Stimulated activated CD4-positive, alpha-beta T cell treated with anti-CD3 and anti-CD28 coated beads, Interleukin-4, amount 100 ng/mL, for 24 hours (primary cell): ENCODE data around the gene NRG2.

Experiments
- DNase-seq: peaks from one replicate; pipeline ENCODE4 v3.0.0-alpha.2; 2020

NRG2 gene

DNA sequence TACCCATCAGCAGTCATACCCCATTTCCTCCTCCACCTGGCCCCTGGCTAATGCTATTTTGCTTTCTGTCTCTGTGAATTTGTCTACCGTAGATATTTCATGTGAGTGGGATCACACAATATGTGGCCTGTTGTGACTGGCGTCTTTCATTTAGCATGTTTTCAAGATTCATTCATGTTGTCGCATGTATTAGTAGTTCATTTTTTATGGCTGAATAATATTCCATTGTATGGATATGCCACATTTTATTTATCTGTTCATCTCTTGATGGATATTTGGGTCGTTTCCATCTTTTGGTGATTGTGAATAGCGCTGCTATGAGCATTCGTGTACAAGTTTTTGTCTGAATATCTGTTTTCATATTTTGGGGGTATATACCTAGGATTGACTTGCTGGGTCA lies 213.6 kb downstream of the NRG2 start:
- DNase-seq: no peak

DNA sequence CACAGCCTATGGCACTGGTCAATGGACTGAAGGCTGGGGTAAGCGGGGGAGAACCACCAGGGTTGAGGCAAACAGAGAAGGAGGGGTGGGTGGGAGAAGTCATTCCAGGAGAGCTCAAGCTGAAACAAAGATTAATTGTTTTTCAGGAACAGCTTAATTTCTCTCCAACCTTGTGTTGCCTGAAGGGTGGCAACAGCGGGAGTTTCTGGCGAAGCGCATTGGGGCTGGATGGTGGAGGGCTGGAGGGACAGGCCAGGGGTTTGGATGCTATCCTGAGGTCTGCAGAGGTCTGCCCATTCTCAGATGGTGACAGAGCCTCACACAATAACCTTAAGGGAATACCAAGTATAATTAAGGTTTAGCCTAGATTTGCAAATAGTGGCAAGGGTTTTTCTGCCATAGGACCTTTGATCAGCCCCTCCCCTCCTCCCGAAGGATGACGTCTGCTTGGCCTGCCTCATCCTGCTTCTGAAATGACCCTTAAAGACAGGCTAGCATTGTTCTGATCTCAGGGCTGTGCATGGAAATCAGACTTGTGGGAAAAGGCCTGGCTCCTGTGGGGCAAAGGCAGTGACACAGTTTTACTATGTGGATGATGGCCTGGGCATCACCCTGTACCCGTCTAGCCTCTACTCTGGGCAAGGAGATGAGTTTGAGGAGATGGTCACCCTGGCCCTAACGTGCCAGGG lies 214.7 kb downstream of the NRG2 start:
- no peak for DNase-seq

DNA sequence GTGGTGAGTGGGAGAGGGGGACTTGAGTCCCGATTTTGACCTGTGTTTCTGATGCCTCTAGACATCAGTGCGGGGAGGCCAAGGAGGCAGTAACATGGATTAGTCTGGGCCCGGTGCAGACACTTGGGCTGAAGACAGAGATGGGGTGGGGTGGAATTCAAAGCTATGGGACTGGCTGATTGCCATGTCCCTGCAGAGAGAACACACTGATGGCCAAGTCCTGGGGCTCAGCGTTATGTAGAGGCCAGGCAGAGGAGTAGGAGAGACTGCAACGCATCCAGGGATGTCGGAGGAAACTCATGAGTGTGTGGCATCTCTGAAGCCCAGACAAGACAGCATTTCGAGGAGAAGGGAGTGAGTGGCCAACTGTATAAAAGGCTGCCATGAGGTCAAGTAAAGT lies 217.4 kb downstream of the NRG2 start:
- DNase-seq: no peak

DNA sequence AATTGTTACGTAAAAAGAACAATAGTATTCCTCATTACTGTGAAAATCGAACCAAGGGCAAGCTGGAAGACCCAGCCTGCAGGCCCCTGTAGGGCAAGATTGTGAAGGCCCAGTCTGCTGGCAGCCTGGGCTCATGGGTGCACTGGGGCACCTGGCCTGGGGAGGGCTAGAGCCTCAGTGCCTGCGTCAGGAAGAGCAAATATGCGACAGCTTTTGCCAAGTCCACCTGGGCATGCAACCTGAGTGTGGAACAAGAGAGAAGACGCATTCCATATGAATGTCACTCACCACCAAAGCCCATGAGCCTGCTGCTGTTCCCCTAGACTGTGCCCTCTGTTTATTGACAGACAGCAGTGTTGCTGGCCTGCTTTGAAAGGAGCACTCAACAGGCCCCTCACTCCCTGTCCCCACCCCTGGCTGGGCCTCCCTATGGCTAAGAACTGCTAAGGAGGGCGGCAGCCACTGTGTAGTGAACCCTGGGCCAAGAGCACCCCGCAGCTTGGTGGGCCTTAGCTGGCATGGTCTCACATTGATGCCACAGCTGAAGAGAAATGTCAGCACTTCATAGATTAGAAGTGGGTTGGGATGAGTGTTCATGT lies 219.2 kb downstream of the NRG2 start:
- DNase-seq: no peak

DNA sequence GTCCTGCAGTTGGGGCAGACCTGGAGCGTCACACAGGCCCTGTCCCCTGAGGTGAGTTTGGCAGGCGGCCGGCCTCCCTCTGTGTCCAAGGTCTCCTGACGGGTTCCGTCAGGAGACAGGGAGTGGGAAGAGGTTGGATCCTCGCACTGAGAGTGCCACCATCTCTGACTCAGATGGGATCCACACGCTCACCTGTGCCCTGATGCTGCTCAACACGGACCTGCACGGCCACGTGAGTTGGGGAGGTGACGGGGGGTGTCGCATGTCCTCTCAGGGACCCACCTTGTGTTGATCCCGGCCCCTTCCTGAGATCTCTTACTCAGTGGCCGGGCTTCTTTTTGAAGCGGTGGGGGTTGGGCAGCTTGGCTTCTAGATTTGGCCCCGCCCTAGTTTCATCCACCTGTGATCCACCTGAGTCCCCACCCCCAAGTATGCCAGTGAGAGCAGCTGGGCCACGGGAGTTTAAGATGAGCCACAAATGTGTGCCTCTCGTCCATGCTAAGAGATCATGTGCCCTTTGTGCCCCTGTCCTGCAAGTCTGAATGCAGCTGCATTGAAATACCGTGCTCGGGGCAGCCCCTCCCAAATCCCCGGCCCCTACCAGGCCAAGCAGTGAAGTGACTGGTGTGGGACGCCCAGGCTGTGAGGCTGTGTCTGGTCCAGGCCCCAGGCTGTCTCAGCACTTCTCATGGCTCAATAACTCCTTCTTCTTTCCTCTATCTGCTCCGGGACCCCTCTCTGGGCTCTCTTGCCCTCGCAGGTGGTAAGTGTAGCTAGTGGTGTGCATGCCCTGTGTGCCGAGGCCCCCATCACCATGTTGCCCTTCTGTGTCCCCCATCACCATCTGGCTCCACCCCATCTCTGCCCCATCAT lies 220.3 kb downstream of the NRG2 start:
- DNase-seq: no peak

DNA sequence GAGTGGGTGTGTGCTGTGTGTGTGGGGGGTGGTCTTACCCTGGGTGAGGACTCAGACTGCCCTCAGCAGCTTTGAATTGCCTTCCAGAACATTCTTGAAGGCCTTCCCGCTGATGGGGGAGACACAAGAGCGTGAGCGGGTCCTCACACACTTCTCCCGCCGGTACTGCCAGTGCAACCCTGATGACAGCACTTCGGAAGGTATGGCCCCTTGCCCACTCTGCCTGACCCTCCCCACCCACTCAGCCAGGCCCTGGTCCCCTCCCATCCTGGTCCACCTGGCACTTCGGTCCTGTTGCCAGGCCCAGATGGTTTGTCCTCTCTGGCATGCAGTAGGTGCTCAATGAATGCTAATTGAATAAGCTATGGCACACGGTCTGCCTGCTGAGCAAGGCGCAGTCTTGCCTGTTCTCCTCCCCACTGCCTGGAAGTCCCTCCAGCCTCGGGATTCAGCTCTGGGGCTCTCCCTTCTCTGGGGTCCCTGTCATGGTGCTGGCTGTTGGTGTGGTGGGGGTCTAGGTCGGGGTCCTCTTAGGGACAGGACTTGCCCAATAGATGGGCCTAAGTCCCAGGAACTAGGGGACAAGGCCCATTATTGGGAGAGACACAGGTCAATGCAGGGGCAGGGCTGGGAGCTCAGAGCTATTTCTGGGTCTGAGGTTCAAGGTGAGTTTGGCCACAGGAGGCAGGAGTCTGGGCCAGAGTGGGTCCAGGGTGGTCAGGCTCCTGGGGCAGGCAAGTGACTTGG lies 221.1 kb downstream of the NRG2 start:
- DNase-seq: no peak

DNA sequence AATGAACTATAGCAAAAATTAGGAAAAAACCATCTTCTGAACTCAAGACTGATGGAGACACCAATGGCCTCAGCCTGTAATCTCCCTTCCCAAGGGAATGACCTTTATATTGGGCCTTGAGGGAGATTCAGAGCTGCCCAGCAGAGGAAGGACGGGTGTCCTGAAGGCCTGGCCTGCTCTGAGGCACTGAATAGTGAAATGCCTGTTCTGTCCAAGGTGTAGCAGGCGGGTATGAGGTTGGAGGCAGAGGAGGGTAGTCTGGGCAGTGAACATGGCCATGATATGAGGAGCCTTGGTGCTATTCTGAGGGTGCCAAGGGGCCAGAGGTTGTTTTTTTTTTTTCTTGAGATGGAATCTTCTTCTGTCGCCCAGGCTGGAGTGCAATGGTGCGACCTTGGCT lies 222.5 kb downstream of the NRG2 start:
- DNase-seq: no peak

DNA sequence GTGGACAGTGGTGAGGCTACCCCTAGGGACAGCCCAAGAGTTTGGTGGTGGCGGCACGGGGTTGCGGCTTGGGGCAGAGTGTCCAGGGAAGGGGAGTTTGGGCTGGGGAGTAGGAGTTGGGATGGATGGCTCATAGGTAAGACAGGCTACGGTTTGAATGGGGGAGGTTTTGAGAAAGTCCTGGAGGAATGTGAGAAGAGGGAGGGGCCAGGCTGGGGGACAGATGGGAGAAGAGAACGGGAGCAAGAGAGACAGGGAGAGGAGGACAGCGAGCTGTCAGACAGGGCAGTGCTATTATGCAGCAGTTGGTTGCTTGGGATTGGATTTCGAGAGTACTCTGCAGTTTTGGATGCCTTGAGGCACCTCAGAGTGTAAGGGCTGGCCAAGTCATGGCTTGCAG lies 223.0 kb downstream of the NRG2 start:
- no peak for DNase-seq

DNA sequence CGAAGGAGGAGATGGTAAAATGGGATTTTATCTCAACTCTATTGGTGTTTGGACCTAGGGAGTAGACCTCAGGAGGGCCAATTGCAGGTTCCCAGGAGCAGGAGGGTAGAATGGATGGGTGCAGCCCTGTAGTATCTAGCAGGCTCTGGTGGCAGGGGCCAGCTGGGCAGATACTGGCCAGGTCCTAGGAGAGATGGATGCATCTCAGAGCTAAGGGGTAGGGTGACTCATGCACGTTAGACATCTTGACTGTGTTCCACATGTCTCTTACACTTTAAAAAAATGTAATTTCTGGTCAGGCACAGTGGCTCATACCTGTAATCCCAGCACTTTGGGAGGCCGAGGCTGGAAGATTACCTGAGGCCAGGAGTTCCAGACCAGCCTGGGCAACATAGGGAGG lies 225.1 kb downstream of the NRG2 start:
- DNase-seq: no peak

DNA sequence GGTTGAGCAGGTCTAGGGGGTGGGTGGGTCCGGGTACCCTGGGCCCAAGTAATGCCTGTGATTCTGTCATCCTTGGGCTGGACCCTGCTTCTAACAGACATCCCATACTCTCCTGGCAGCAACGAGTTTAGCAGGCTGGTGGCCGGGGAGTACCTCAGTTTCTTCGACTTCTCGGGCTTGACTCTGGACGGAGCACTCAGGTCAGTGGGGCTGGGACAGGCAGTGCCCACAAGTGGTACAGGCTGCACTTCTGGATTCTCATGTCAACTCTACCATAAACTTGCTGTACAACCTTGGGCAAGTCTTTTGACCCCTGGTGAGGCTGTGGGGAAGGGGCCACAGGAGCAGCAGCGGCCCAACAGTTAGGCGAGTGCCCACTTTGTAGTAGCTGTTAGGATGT lies 225.7 kb downstream of the NRG2 start:
- no peak for DNase-seq

DNA sequence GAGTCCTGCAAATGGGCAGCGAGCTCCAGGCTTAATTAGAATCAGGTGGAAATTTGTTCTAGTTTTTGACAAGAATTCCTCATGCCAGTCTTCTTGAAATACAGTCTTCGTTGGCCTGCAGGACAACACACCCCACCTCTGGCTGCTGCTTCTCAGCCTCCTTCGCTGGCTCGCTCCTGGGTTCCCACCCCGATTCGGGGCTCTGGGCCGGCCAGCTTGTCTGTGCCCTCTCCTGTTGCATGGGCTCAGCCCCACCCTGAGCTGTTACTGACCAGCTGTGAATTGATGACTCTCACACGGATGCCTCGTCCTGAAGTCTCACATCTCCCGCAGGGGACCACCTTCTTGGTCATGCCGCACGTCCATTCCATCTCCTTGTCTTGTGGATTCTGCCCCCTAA lies 226.5 kb downstream of the NRG2 start:
- no peak for DNase-seq

DNA sequence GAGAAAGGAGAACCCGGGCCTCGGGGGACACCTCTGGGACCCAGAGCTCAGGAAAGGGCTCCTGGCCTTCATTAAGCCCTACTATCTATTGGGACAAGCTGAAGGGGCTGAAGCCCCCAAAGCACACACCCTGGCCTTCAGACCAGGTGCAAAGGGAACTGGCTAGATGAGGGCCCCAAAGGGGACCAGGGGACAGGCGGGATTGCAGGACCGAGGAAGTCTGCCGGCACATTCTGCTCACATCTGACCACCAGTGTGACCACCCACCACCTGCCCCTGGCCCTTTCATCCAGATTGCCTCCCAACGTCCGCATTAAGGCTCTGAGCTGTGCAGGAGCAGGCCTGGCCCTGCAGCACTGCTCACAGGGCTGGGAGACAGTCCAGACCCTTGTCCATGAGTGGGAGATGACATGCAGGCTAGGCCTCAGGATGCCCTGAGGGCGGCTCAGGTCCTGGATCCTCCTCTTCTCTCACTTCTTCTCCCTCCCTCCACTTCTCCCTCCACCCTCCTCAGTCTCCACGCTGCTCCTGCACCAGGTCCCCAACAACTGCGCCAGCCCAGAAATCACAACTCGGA lies 228.3 kb downstream of the NRG2 start:
- DNase-seq: no peak

DNA sequence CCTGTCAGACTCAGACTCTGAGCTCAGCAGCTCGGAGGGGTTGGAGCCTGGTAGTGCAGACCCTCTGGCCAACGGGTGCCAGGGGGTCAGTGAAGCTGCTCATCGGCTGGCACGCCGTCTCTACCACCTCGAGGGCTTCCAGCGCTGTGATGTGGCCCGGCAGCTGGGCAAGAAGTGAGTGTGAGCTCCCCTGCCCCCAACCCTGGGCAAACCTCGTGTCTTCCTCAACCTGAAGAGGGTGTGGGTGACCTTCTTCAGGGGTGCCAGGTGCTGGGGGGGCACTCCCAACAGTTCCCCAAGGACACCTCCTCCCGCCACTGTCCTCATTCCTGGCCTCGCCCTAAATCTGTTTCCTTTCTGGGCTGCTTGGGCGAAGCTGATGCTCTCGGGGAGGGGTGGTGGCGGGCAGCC lies 228.9 kb downstream of the NRG2 start:
- no peak for DNase-seq

DNA sequence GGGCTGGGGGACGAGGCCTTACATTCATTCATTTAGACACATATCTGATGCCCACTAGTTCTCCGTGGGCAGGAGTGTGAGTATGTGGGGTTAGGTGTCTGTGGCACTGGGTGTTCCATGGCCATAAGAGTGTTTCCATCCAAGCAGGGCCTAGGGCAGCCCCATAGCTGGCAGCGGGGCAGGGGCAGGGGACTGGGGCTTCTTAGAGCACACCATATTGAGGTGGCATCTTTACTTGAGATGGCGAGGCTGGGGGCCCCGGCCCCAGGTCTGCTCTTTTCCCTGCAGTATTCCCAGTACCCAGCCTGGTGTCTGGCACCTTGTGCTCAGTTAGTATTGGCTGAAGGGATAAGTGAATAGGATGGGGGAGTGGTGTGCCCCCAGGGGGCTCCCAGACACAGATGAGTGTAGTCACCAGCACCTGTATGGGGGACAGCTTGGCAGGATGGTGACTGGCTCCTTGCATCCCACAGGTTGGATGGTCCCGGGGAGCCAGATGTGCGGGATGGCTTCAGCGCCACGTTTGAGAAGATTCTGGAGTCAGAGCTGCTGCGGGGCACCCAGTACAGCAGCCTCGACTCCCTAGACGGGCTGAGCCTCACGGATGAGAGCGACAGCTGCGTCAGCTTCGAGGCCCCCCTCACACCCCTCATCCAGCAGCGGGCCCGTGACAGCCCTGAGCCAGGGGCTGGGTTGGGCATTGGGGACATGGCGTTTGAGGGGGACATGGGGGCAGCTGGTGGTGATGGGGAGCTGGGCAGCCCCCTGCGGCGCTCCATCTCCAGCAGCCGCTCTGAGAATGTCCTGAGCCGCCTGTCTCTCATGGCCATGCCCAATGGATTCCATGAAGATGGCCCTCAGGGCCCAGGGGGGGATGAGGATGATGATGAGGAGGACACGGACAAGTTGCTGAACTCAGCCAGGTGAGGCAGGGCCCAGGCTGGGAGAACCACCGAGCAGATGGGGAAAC lies 230.0 kb downstream of the NRG2 start:
- no peak for DNase-seq

DNA sequence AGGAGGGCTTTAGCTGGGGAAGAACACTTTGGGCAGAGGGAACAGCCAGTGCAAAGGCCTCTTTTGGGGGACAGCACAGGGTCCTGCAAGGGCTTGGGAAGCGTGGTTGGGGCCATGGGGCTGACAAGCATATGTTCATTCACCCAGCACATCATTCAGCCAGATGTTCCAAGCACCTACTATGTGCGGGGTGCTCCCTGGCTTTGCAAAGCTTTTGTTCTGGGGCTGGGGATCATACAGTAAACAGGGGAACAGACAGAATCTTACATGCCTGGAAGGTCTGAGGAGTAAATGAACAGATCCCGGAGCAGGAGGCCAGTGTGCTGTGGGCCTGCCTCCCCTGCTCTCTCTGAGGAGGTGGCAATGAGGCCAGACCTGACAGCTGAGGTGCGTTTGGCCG lies 230.8 kb downstream of the NRG2 start:
- DNase-seq: no peak

DNA sequence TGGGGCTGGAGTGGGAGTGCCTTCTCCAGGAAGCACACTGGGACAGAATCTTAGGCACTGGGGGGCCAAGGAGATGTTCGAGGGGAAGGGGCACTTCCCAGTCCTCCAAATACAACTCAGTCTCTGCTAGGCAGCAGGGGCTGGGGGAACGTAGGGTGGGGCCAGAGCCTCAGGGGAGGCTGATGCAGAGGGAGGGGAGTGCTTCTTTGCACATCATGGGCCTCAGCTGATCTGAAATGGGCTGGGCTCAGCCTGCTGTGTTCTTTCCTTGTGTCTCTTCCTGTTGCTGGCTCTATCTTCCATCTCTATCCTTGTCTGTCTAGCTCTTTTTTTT lies 231.9 kb downstream of the NRG2 start:
- DNase-seq: no peak

DNA sequence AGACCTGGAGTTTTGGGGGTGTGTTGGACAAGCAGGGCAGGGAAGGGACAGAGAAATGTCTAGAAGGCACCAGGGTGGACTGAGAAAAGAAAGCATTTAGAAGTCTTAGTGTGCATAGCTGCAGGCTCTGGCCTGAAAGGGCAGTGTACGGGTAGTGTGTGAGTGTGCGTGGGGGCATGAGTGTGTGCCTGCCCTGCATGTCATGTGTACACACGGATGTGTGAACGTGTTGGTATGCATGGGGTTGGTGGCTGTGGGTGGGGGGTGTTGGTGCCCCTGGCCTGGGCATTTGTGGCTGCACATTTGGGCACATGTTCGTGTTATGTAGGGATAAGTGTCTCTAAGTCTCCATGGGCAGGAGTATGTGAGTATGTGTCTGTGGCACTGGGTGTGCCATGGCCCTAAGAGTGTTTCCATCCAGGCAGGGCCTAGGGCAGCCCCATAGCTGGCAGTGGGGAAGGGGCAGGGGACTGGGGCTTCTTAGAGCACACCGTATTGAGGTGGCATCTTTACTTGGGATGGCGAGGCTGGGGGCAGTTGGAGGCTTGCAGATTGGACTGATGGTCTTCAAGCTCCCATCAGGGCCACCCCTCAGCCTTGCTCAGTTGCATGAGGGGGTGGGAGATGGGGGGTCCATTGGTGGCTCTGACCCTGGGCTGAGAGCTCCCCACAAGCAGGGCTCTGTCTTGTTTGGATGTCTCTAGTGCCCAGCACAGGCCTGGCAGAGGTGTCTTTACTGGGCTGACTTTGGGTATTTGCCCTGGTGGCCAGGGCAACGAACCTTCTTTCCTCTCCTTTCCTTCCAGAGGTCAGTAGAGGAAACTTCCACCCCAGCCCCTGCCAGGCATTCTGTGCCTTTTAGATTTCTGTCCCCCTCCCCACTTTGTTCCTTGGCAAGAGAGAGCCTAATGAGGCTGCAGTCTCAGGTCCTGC lies 232.5 kb downstream of the NRG2 start:
- DNase-seq: no peak

DNA sequence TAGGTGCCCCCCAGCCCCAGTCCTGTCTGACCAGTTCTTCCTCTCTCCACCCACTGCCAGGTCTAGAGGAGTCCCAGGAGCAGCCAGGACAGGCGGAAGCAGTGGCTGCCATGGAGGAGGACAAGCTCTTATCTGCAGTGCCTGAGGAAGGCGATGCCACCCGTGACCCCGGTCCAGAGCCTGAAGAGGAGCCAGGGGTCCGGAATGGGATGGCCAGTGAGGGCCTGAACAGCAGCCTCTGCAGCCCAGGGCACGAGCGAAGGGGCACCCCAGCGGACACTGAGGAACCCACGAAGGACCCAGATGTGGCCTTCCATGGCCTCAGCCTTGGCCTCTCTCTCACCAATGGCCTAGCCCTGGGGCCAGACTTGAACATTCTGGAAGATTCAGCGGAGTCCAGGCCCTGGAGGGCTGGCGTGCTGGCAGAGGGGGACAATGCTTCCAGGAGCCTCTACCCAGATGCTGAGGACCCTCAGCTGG lies 233.7 kb downstream of the NRG2 start:
- no peak for DNase-seq

DNA sequence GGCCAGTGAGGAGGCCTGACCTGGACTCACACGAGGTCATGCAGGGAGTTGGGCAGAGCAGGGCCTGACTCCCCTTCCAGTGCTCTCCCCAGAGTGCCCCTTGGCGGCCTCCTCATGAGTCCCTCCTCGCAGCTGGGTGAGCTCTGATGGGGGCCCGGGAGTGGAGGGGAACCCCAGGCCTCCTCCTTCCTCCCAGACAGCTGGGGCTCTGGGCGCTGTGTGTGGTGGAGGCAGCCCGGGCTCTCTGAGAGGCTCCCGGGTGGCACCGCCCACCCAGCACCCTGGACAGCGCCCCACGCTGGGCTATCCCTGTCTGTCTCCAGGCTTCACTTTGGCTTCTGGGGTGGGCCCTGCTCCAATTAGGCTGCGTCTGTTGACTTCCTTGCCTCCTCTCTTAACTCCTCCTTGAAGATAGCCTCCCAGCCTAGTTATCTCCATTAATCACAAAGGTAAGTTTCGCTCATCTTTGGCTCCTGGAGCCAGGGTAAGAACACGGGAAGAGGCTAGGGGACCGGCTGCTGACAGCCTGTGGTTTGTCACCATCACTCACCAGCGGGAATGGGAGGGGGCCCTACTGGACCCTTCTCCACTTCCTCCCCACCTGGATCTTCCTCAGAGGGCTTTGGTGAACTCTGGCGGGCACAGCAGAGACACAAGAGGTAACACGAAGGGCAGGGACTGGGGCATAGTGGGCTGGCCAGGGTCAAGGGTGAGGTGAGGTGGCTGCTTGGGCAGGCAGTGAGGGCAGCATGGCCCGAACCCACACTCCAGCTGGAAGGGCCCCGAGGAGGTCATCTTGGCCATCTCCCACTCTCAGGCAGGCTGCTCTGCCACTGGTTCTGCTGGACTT lies 234.4 kb downstream of the NRG2 start:
- no peak for DNase-seq

DNA sequence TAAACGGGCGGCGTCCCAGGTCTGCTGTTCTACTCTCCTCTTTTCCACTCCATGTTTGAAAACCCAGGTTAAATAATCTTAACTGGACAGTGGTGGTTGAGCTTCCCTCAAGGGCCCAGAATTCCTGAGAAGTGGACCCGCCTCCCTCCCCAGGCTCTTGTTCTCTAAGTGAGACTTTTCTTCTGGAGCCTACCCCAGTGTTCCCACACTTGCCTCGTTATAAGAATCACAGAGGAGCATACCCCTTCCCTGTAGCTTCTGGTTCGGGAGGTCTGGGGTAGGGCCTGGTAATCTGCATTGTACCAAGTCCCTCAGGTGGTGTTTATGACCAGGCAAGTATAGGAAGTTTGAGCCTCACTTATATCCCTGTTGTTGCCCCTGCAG lies 235.5 kb downstream of the NRG2 start:
- DNase-seq: no peak
